GM18505 (cell line): ENCODE results near the gene ELMO1.
A peak's percentile ranks its signal among the peaks of the same experiment; 100 is the strongest.

Experiments
- ATAC-seq: cut with Tn5 transposase; IDR thresholded peaks from one replicate; pipeline ENCODE4 v1.9.1; 2021; ENCODE audit not compliant: unreplicated experiment
- POLR2A ChIP-seq: IDR thresholded peaks from 4 replicates; pipeline ENCODE4 v1.6.1; 2011; ENCODE audit warnings: borderline replicate concordance; ENCODE audit not compliant: insufficient read depth, insufficient read length; ENCODE audit errors: extremely low read depth

The ELMO1 gene

DNA sequence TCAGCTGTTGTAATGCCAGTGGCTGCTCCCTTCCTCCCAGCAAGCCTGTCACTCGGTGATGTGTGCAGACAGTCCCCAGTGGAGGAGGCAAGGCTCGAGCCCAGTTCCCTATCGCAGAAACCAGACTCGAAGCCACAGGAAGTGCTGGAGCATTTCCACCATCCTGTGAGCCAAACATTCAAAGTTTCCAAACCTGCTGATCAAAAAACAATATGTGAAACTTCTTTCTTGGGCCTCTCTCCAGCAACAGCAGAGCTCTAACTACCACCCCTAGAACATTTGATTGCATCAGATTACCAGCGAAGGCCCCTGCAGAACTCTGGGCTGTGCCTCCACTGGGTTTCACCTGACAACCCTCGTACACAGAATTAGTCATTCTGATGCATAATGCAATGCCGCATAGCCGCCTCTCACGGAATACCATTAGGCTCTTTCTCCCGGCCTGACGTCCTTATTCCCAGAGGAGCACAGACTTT lies 94.0 kb downstream of the ELMO1 start:
- no peak for TF ChIP-seq POLR2A
- no peak for ATAC-seq

- TF ChIP-seq POLR2A, result no peak
- ATAC-seq, result no peak
Measured at GRCh38 chr7:37353949-37354655, 94.6 kb downstream of the ELMO1 start.

- TF ChIP-seq POLR2A, result no peak
- ATAC-seq, result peak; percentile 56
Measured at GRCh38 chr7:37352974-37353948, 95.4 kb downstream of the ELMO1 start.

- ATAC-seq, result no peak
- TF ChIP-seq POLR2A, result no peak
Measured at GRCh38 chr7:37352251-37352880, 96.3 kb downstream of the ELMO1 start.

DNA sequence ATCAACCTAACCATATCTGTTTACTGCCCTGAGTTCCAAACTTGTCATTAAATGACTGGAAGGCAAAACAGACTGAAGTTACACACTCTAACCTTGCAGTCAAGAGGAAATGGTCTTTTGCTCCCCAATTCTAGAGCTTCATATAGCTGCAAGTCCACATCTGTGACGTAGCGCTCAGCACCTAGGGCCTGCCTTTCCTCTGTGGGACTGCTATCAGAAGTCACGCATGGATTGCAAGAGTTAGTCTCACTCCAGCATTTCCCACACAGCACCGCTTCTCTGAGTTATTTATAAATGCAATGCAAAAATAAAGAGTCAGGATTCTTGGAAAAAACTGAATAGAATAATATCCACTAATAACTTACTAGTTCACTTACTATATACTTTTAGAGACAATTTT lies 96.9 kb downstream of the ELMO1 start:
- no peak for ATAC-seq
- no peak for TF ChIP-seq POLR2A

- peak; percentile 32 for ATAC-seq
- TF ChIP-seq POLR2A, result no peak
Measured at GRCh38 chr7:37349979-37350590, 98.6 kb downstream of the ELMO1 start.

- no peak for TF ChIP-seq POLR2A
- ATAC-seq, result no peak
Measured at GRCh38 chr7:37348982-37349381, 99.7 kb downstream of the ELMO1 start.

GRCh38 chr7:37346761-37347160 lies 101.9 kb downstream of the ELMO1 start:
- no peak for ATAC-seq
- no peak for TF ChIP-seq POLR2A

DNA sequence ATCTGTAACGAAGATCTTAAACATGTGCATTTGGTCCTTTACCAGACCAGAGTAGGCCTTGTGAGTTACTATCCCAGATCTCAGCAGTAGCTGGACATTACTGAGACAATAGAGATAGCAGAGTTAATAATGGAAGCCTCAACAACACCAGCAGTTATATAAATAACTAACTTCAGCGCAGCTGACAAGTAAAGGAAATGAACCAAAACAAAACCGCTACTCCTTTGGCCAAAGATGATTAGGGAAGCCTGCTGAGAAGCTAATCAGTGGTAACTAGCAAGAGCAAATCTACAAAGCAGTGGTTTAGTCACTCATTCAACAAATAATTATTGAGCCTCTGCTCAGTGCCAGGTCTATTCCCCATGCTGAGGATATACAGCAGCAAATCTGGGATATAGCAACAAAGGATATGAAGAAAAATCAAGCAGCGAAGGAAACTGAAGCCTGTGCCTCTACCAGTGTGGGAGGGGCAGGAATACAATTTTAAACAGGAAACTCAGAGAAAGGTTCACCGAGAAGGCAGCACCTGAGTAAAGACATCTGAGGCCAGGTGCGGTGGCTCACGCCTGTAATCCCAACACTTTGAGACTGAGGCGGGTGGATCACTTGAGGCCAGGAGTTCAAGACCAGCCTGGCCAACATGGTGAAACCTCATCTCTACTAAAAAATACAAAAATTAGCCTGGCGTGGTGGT lies 103.6 kb downstream of the ELMO1 start:
- TF ChIP-seq POLR2A, result no peak
- ATAC-seq, result no peak

GRCh38 chr7:37342688-37343471 lies 105.8 kb downstream of the ELMO1 start:
- peak; percentile 53 for ATAC-seq
- peak; percentile 56 for TF ChIP-seq POLR2A

DNA sequence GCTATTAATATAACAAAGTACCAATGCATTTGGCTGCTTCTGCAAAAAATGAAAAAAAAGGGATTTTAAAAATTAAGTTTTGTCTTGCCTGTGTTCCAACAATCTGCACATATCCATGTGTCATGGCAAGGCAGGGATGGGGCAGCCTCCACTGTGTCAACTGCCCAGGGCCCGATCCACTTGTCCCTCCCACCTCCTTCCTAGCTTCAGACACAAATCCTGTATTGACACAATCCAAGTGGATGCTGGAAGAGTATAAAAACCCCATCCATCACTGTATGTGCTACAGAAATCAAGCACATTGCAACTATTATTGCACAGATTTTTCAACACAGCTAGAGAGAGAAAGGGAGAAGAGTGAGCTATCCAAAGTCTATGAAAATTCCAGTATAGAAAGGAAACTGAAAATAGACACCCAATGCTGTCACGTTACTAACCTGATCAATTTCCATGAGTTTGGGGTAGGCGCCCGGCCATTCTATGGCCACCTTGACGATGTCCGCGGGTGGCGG lies 106.4 kb downstream of the ELMO1 start:
- peak; percentile 7 for ATAC-seq
- no peak for TF ChIP-seq POLR2A
